Measurements from ENCODE around the gene A2M. TPM values are rescaled to one million over a fixed set of nuclear protein-coding genes. Genes with fewer than 3 reads are reported as not detected.

A2M gene
- total and polyA plus RNA-seq, 9 of the 15 experiments (the other 6 are each of a cell fraction or from before 2014, with no cell fraction given) = 0.08 to 2.3 TPM; not detected in 7

DNA sequence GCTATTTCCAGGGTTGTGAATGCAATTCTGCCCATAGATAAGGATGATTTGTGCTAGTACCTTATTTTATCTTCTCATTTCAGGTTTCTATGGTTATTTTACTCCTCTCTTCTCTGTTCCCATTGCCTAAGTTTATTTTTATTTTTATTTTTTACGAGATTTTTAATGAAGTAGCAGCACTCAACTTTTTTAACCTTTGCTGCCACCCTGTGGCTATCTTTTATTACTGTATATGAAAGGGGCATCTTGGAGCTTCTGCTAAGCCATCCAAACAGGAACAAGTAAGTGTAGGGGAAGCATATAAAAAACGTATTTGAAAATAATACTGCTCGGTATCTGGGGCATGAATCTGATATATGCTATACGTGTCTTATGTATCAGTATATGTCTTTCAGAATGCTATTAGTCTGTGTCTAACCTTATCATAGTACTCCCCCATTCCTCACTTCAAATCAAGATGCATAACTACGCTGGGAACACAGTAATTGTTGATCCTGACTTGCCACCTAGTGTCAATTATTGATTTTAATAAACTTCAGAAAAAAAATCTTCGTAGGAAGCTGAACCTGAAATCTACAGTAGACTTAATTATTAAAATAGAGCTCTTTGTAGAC lies 66.1 kb downstream of the A2M start (continued):
- TF ChIP-seq PRPF4 (IDR thresholded peaks at IDR 0.05; ENCODE audit: insufficient read depth, low read depth, low read length, poor library complexity, severe bottlenecking) (no peak), FOXP4 (CRISPR knock-in tag; IDR thresholded peaks at IDR 0.05; ENCODE audit: borderline replicate concordance) (no peak), POLR2H (tag; IDR thresholded peaks at IDR 0.05; ENCODE audit: low read depth) (no peak), NCOA4 (IDR thresholded peaks at IDR 0.05; ENCODE audit: partially characterized antibody) (no peak), NFIC (IDR thresholded peaks at IDR 0.05) (no peak), PHF20 (IDR thresholded peaks at IDR 0.05; ENCODE audit: partially characterized antibody) (no peak), MCM5 (IDR thresholded peaks at IDR 0.05; ENCODE audit: low read depth) (no peak), SP2 (IDR thresholded peaks at IDR 0.05; ENCODE audit: extremely low read depth, low read depth, low read length, poor library complexity, severe bottlenecking) (no peak), ZNF436 (CRISPR knock-in tag; IDR thresholded peaks at IDR 0.05) (no peak), NCOR1 (IDR thresholded peaks at IDR 0.05) (no peak), EP300 (IDR thresholded peaks at IDR 0.05; ENCODE audit: low read length) (no peak), RBM22 (IDR thresholded peaks at IDR 0.05; ENCODE audit: low read depth, low read length, poor library complexity, severe bottlenecking) (no peak)

All from K562 (cell line).